Activated T-cell treated with anti-CD3 and anti-CD28 coated beads, Interleukin-2, amount 50 U/mL, for 1 hour (primary cell): ENCODE data around the gene CENPV.
"Not testable (repeated sequence)": the region's sequence is repeated elsewhere in the genome, so short reads cannot be mapped to it uniquely, and the experiment has no call there.

Source experiments
- DNase-seq: peaks from one replicate; pipeline ENCODE4 v3.0.0-alpha.2; 2020

Gene CENPV

GRCh38 chr17:16312061-16312460 lies 41.2 kb downstream of the CENPV start:
- DNase-seq = not testable (repeated sequence)

GRCh38 chr17:16306211-16306610 lies 47.1 kb downstream of the CENPV start:
- no peak for DNase-seq

GRCh38 chr17:16304830-16305229 lies 48.4 kb downstream of the CENPV start:
- DNase-seq = no peak

- no peak for DNase-seq
Observed at GRCh38 chr17:16302856-16303255, 50.4 kb downstream of the CENPV start.

GRCh38 chr17:16301963-16302855 lies 51.1 kb downstream of the CENPV start:
- DNase-seq = no peak

GRCh38 chr17:16300554-16300953 lies 52.7 kb downstream of the CENPV start:
- no peak for DNase-seq

- no peak for DNase-seq
Observed at GRCh38 chr17:16298140-16298662, 55.1 kb downstream of the CENPV start.

- DNase-seq = no peak
Observed at GRCh38 chr17:16297367-16298139, 55.7 kb downstream of the CENPV start.

GRCh38 chr17:16296072-16296471 lies 57.2 kb downstream of the CENPV start:
- not testable (repeated sequence) for DNase-seq

GRCh38 chr17:16294560-16294959 lies 58.7 kb downstream of the CENPV start:
- no peak for DNase-seq

GRCh38 chr17:16293931-16294330 lies 59.3 kb downstream of the CENPV start:
- no peak for DNase-seq
